Activated T-cell treated with anti-CD3 and anti-CD28 coated beads, Interleukin-2, amount 50 U/mL, for 4 hours (primary cell): Measurements from ENCODE around the gene ZNF420. TPM values are rescaled to one million over a fixed set of nuclear protein-coding genes. Genes with fewer than 3 reads are reported as not detected.
A peak's percentile ranks its signal among the peaks of the same experiment; 100 is the strongest.
"Not testable (repeated sequence)": the region's sequence is repeated elsewhere in the genome, so short reads cannot be mapped to it uniquely, and the experiment has no call there.

ENCODE experiments used
- ATAC-seq, 2 donors: fragments of 200-7000 bp; cut with Tn5 transposase; one replicate each; pipeline ENCODE4 v1.10.0; 2021
- DNase-seq: peaks from one replicate; pipeline ENCODE4 v3.0.0-alpha.2; 2020
- H3K27me3 Mint-ChIP-seq: one replicate; pipeline ENCODE4 v1.8.0; 2021; ENCODE audit warnings: low read depth, mixed read lengths
- H3K36me3 Mint-ChIP-seq: one replicate; pipeline ENCODE4 v1.8.0; 2022; ENCODE audit warnings: mixed read lengths; ENCODE audit not compliant: insufficient read depth
- H3K4me1 Mint-ChIP-seq: one replicate; pipeline ENCODE4 v1.8.0; 2021; ENCODE audit warnings: low read depth, mixed read lengths
- H3K4me3 Mint-ChIP-seq: one replicate; pipeline ENCODE4 v1.8.0; 2021; ENCODE audit warnings: mild to moderate bottlenecking, moderate library complexity, mixed read lengths
- H3K9me3 Mint-ChIP-seq: one replicate; pipeline ENCODE4 v1.8.0; 2021; ENCODE audit warnings: mixed read lengths
- total RNA-seq, 3 donors: library from RNA; stranded (reverse); gene quantifications; one replicate each; pipeline ENCODE4 v1.2.1, GENCODE V29; 2021

Gene ZNF420
- 10 to 100 TPM; 10.5 to 14.2 (median 12.5) TPM for total RNA-seq

DNA sequence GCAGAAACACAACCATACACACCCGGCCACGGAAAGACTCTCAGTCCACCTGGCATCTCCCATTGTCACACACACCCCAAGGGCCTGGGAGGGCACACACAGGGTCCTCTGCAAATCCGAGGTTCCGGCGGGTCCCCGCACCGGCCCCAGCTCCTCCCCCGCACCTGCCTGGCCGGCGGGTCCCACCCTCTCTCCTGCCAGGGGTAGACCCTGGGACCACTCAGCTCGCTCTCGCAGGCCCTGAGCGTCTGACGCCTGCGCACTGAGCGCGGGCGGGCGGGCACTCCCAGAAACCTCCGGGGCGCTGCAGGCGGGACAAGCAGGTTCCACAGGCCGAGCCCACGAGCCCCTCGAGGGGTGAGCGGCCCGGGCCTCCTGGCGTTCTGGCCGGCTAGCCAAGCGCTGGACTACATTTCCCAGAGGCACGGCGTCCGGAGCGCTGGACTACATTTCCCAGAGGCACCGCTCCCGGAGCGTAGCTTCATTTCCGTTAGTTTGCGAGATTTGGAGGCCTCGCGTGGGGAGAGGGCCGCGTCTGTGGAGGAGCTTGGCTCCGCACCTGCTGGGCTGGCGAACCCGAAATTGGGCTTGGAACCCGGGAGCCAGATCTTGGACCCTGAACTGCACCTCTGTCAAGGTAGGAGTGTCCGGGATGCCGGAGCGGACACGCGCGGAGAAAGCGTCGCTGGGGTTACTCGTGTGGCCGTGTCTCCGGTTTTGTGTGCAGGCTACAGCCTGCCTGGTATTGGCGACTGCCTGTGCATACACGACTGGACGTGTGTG lies at the start of gene ZNF420:
TSS of gene ZNF420 (plus strand) at position 500 of the 783 bp plus-strand sequence. CDS start 10,686 bp downstream, outside the sequence.
- peaks cover 32% of the 10 kb centered on the region for H3K36me3 Mint-ChIP-seq
- DNase-seq (peak; percentile 81), ATAC-seq (peak; percentile 94 to 95)
- H3K9me3 Mint-ChIP-seq: peaks cover 18% of the 10 kb centered on the region
- peaks cover 29% of the 10 kb centered on the region for H3K4me1 Mint-ChIP-seq
- H3K4me3 Mint-ChIP-seq: peak within 1 kb of the TSS; percentile 93
- no peaks in the 10 kb centered on the region for H3K27me3 Mint-ChIP-seq

GRCh38 chr19:37045140-37045539 lies 33.1 kb upstream of the ZNF420 start:
- DNase-seq: no peak
- ATAC-seq: no peak
- Mint-ChIP-seq H3K4me3 (no peak overlapping the region), H3K27me3 (no peaks in the 10 kb centered on the region), H3K9me3 (peaks cover 32% of the 10 kb centered on the region), H3K36me3 (no peaks in the 10 kb centered on the region), H3K4me1 (no peaks in the 10 kb centered on the region)

DNA sequence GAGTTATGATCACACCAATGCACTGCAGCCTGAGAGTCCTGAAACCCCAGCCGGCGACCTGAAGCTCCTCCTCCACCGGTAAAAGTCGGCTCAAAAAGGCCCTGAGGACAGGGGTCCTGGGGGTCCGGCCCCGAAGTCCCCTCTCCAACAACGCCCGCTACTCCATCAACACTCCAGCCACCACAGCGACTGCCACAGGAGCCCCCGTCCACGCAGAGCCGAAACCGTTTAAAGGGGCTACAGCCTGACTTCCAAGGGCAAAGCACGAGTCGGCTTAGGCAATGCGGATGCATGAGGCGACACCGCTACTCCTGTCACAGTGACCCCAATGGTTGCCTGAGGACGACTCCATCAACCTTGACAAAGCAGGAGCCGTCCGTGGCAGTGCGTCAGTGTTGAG lies 22.9 kb upstream of the ZNF420 start:
- Mint-ChIP-seq H3K4me3 (no peak overlapping the region), H3K4me1 (no peaks in the 10 kb centered on the region), H3K9me3 (peaks cover 46% of the 10 kb centered on the region), H3K36me3 (peaks cover 9% of the 10 kb centered on the region), H3K27me3 (no peaks in the 10 kb centered on the region)
- ATAC-seq: no peak
- DNase-seq: no peak

DNA sequence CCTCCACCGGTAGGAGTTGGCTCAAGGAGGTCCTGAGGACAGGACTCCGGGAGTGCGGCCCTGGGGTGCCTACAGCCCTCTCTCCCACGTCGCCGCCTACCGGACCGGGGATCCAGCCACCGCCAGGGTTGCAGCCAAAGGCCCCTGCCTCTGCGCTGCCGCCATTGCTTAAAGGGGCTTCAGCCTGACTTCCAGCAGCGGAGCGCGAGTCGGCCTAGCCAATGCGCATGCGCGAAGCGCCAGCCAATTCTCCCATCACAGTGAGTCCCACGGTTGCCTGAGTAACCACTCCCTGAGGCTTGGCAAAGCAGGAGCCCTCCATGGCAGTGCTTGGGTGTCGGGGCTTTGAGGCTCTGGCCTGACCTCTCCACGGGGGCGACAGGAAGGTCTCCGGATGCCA lies 21.5 kb upstream of the ZNF420 start:
- ATAC-seq: no peak
- H3K36me3 Mint-ChIP-seq: peaks cover 9% of the 10 kb centered on the region
- H3K27me3 Mint-ChIP-seq: no peaks in the 10 kb centered on the region

DNA sequence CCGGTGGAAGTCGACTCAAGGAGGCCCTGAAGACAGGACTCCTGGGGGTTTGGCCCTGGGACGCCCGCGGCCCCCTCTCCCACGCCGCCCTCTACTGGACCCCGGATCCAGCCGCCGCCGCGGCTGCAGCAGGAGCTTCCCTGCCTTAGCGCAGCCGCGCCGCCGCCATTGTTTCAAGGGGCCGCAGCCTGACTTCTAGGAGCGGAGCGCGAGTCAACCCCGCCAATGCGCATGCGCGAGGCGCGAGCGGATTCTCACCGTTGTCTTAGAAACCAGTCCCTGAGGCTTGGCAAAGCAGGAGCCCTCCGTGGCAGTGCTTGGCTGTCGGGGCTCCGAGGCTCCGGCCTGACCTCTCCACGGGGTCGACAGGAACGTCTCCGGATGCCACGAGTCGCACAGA lies 19.1 kb upstream of the ZNF420 start:
- Mint-ChIP-seq H3K36me3 (peaks cover 5% of the 10 kb centered on the region), H3K4me1 (no peaks in the 10 kb centered on the region), H3K4me3 (no peak overlapping the region), H3K27me3 (no peaks in the 10 kb centered on the region), H3K9me3 (peaks cover 53% of the 10 kb centered on the region)
- no peak for DNase-seq
- ATAC-seq: no peak

More for the DNA sequence above, 21.5 kb upstream of the ZNF420 start:
- peaks cover 48% of the 10 kb centered on the region for H3K9me3 Mint-ChIP-seq
- no peak for DNase-seq
- H3K4me1 Mint-ChIP-seq: no peaks in the 10 kb centered on the region
- no peak overlapping the region for H3K4me3 Mint-ChIP-seq

- not testable (repeated sequence) for H3K4me3 Mint-ChIP-seq
- peaks cover 12% of the 10 kb centered on the region for H3K36me3 Mint-ChIP-seq
- H3K9me3 Mint-ChIP-seq: peaks cover 55% of the 10 kb centered on the region
Measured at GRCh38 chr19:37064886-37065285, 13.3 kb upstream of the ZNF420 start.

DNA sequence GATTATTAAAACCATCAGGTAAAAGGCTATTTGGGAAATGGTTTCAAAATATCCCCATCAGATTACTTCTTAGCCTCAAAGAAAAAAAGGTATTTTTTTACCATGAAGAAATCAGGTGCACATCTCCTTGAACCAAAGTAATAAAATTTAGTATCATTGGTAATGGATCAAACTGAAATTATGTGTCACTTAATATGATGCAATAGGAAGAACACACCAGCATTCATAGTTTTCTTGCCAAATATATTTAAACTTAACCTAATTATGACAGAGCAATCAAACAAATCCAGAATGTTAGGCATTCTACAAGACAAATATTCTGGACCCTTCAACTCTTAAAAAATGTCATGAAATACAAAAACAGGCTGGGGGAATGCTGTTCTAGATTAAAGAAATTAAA lies 4.1 kb upstream of the ZNF420 start:
- ATAC-seq (no peak), DNase-seq (no peak)
- H3K4me1 Mint-ChIP-seq: peaks cover 13% of the 10 kb centered on the region
- H3K9me3 Mint-ChIP-seq: peaks cover 10% of the 10 kb centered on the region
- no peak overlapping the region for H3K4me3 Mint-ChIP-seq
- peaks cover 5% of the 10 kb centered on the region for H3K36me3 Mint-ChIP-seq
- H3K27me3 Mint-ChIP-seq: no peaks in the 10 kb centered on the region

More at GRCh38 chr19:37064886-37065285, 13.3 kb upstream of the ZNF420 start:
- not testable (repeated sequence) for DNase-seq, ATAC-seq, H3K4me1 Mint-ChIP-seq, H3K27me3 Mint-ChIP-seq

GRCh38 chr19:37074819-37075362 lies 3.3 kb upstream of the ZNF420 start:
- Mint-ChIP-seq H3K9me3 (peaks cover 5% of the 10 kb centered on the region), H3K36me3 (peaks cover 5% of the 10 kb centered on the region)
- ATAC-seq: no peak

DNA sequence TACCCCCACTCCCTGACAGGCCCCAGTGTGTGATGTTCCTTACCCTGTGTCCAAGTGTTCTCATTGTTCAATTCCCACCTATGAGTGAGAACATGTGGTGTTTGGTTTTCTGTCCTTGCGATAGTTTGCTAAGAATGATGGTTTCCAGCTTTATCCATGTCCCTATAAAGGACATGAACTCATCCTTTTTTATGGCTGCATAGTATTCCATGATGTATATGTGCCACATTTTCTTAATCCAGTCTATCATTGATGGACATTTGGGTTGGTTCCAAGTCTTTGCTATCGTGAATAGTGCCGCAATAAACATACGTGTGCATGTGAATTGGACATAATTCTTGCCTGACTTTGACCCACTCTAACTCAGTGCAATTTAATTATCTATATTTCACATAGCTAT lies 1.7 kb upstream of the ZNF420 start:
- DNase-seq: not testable (repeated sequence)

More at GRCh38 chr19:37074819-37075362, 3.3 kb upstream of the ZNF420 start:
- H3K4me1 Mint-ChIP-seq: peaks cover 19% of the 10 kb centered on the region
- H3K4me3 Mint-ChIP-seq: no peak overlapping the region
- H3K27me3 Mint-ChIP-seq: no peaks in the 10 kb centered on the region
- DNase-seq: no peak

GRCh38 chr19:37077501-37077933 lies 716 bp upstream of the ZNF420 start:
- ATAC-seq: no peak
- peaks cover 29% of the 10 kb centered on the region for H3K4me1 Mint-ChIP-seq
- peaks cover 17% of the 10 kb centered on the region for H3K9me3 Mint-ChIP-seq
- no peak for DNase-seq
- H3K36me3 Mint-ChIP-seq: peaks cover 26% of the 10 kb centered on the region
- no peaks in the 10 kb centered on the region for H3K27me3 Mint-ChIP-seq
- peak overlapping the region; percentile 93 for H3K4me3 Mint-ChIP-seq

More for the DNA sequence above, 1.7 kb upstream of the ZNF420 start:
- H3K27me3 Mint-ChIP-seq, H3K9me3 Mint-ChIP-seq, ATAC-seq: not testable (repeated sequence)
- Mint-ChIP-seq H3K4me3 (peak overlapping the region; percentile 93), H3K4me1 (peaks cover 29% of the 10 kb centered on the region), H3K36me3 (peaks cover 18% of the 10 kb centered on the region)

GRCh38 chr19:37078717-37079032 lies 442 bp downstream of the ZNF420 start:
- Mint-ChIP-seq H3K9me3 (peaks cover 22% of the 10 kb centered on the region), H3K4me3 (peak overlapping the region; percentile 93), H3K27me3 (no peaks in the 10 kb centered on the region), H3K4me1 (peaks cover 29% of the 10 kb centered on the region), H3K36me3 (peaks cover 35% of the 10 kb centered on the region)
- DNase-seq (no peak), ATAC-seq (no peak)

GRCh38 chr19:37079238-37079637 lies 1.0 kb downstream of the ZNF420 start:
- DNase-seq (no peak), ATAC-seq (no peak)
- peaks cover 22% of the 10 kb centered on the region for H3K9me3 Mint-ChIP-seq
- peak overlapping the region; percentile 93 for H3K4me3 Mint-ChIP-seq
- H3K36me3 Mint-ChIP-seq: peaks cover 37% of the 10 kb centered on the region
- no peaks in the 10 kb centered on the region for H3K27me3 Mint-ChIP-seq
- H3K4me1 Mint-ChIP-seq: peaks cover 29% of the 10 kb centered on the region

GRCh38 chr19:37082307-37082706 lies 4.1 kb downstream of the ZNF420 start:
- ATAC-seq (no peak), DNase-seq (no peak)
- no peak overlapping the region for H3K4me3 Mint-ChIP-seq
- peaks cover 62% of the 10 kb centered on the region for H3K36me3 Mint-ChIP-seq
- H3K9me3 Mint-ChIP-seq: peaks cover 31% of the 10 kb centered on the region
- H3K4me1 Mint-ChIP-seq: peaks cover 31% of the 10 kb centered on the region
- no peaks in the 10 kb centered on the region for H3K27me3 Mint-ChIP-seq

- Mint-ChIP-seq H3K36me3 (peaks cover 79% of the 10 kb centered on the region), H3K4me1 (peaks cover 2% of the 10 kb centered on the region), H3K4me3 (no peak overlapping the region), H3K27me3 (no peaks in the 10 kb centered on the region), H3K9me3 (peaks cover 41% of the 10 kb centered on the region)
- no peak for DNase-seq
- no peak for ATAC-seq
Measured at GRCh38 chr19:37087110-37087509, 8.9 kb downstream of the ZNF420 start.

DNA sequence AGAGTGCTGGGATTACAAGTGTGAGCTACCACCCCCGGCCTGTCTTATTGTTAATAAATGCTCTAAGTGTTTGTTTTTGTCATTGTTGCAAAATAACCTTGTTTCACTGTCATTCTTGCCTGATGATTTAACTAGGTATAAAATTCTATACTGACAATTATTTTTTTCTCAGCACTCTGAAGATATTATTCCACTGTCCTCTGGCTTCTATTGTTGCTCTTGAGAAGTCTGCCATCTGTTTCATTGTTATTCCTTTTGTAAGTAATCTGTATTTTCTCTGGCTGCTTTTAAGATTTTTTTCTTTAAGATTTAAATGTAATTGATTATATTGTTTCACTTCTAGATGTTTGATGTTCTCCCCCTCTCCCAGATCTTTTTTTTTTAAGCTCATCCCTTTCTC lies 17.6 kb downstream of the ZNF420 start:
- DNase-seq (no peak), ATAC-seq (no peak)
- H3K27me3 Mint-ChIP-seq: no peaks in the 10 kb centered on the region
- H3K36me3 Mint-ChIP-seq: peaks cover 92% of the 10 kb centered on the region
- peaks cover 56% of the 10 kb centered on the region for H3K9me3 Mint-ChIP-seq
- no peak overlapping the region for H3K4me3 Mint-ChIP-seq
- H3K4me1 Mint-ChIP-seq: no peaks in the 10 kb centered on the region
